ENCODE measurements around the gene CTNNA2. TPM values are rescaled to one million over a fixed set of nuclear protein-coding genes. Genes with fewer than 3 reads are reported as not detected.

CTNNA2 gene
- total RNA-seq, 4 donors from 2014 or later, result 0.19 TPM; not detected in 3

DNA sequence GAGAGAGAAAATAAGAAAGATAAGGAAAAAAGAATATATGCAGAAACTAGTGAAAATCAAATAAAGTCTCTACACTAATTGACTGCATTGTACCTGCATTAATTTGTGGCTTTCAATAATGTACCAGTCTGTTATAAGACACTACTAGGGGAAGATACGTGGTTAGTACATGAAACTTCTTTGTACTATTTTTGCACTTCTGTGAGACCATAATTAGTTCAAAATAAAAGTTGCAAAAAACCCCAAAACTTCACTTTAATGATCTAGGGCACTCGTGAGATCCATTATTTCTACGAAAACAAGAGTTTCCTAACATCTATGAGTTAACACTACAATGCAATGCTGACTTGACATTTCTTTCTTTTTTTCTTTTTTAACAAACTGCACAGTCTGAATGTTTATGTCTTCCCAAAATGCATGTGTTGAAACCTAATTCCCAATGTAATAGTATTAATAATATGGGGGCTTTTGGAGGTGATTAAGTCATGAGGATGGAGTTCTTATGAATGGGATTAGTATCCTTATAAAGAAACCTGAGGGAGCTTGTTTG is 954.5 kb downstream of the CTNNA2 start:
- TF ChIP-seq, protein P1, sequence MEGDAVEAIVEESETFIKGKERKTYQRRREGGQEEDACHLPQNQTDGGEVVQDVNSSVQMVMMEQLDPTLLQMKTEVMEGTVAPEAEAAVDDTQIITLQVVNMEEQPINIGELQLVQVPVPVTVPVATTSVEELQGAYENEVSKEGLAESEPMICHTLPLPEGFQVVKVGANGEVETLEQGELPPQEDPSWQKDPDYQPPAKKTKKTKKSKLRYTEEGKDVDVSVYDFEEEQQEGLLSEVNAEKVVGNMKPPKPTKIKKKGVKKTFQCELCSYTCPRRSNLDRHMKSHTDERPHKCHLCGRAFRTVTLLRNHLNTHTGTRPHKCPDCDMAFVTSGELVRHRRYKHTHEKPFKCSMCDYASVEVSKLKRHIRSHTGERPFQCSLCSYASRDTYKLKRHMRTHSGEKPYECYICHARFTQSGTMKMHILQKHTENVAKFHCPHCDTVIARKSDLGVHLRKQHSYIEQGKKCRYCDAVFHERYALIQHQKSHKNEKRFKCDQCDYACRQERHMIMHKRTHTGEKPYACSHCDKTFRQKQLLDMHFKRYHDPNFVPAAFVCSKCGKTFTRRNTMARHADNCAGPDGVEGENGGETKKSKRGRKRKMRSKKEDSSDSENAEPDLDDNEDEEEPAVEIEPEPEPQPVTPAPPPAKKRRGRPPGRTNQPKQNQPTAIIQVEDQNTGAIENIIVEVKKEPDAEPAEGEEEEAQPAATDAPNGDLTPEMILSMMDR (IDR thresholded peaks at IDR 0.05), result no peak
- DNase-seq (ENCODE audit: low spot score) (no peak), ATAC-seq (ENCODE audit: low FRiP score) (no peak)

DNA sequence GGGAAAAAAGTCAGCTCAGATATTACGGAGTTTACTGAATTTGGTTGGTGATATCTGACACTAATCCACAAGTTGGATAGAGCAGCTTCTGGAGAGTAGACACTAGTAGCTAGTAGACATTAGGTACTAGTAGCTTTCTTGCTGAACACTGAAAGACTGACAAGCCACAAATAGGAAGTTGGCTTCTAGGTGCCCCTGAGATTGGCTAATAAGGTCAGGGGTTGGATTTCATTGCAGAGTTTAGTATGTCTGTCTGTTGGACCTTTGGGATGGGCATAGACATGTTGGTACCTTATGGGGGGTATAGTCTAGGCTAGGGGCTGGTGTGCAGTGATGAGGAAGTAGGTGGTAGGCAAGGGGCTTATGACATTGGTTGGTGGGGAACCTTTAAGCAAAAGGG is 956.6 kb downstream of the CTNNA2 start:
- ATAC-seq (ENCODE audit: low FRiP score) (no peak), DNase-seq (ENCODE audit: low spot score) (no peak)
- TF ChIP-seq, protein P1 (IDR thresholded peaks at IDR 0.05), result no peak

DNA sequence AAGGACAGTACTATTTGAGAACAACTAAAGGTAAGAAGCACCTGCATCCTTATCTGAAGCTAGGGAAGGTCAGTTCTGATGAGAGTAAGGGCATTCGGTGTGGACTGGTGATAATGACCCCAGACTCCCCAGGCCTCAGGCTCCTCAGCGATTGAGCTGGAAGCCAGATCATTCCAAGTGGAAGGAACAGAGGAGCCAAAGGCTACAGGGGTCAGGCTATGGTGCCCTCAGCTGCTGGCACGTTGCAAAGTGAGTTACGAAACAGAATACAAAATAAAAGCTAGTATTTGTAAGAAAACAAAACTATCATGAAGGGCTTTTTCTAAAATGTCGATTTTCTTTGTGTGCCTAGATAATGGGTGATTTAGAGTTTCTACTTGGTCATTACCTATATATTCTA is 960.2 kb downstream of the CTNNA2 start:
- ATAC-seq (ENCODE audit: low FRiP score) (no peak), DNase-seq (ENCODE audit: low spot score) (no peak)
- TF ChIP-seq, protein P1 (IDR thresholded peaks at IDR 0.05), result no peak

DNA sequence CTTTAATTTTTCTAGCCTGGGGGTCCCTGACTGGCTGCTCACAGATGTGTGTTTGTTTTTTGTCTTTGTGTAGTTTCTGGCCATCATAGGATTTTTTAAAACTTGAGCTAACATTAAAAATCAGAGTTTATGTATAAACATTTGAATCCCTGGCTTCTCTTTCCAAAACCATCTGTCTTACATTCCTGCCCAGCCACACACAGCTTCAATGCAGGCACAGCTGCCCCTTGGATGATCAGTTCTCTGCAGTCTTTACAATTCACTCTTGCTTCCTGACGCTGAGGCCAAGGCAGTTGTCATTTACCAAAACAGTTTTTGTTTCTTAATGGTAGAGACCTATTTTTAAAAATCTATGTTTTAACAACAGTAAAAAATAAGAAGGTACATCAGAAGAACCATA is 960.9 kb downstream of the CTNNA2 start:
- TF ChIP-seq, protein P1 (IDR thresholded peaks at IDR 0.05), result no peak
- no peak for ATAC-seq (ENCODE audit: low FRiP score)
- no peak for DNase-seq (ENCODE audit: low spot score)

DNA sequence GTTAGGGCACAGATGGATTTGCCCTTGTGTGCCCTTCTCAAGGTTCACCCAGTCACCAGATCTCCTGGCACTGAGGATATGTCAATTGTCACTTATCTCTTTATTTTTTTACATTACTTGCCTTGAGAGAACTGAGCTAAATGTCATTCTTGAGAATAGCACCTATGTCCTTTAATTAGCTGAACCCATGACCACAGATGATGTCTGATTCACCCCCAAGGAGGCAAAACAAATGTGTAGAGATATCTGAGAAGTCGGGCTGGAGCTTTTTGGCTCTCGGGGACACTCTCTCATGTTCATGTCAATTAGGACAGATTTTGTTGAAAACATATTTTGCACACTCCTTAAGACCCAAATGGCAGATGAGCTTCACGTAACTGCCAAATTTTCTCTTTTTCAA is 963.1 kb downstream of the CTNNA2 start:
- ATAC-seq (ENCODE audit: low FRiP score) (no peak), DNase-seq (ENCODE audit: low spot score) (no peak)
- TF ChIP-seq, protein P1 (IDR thresholded peaks at IDR 0.05), result no peak

DNA sequence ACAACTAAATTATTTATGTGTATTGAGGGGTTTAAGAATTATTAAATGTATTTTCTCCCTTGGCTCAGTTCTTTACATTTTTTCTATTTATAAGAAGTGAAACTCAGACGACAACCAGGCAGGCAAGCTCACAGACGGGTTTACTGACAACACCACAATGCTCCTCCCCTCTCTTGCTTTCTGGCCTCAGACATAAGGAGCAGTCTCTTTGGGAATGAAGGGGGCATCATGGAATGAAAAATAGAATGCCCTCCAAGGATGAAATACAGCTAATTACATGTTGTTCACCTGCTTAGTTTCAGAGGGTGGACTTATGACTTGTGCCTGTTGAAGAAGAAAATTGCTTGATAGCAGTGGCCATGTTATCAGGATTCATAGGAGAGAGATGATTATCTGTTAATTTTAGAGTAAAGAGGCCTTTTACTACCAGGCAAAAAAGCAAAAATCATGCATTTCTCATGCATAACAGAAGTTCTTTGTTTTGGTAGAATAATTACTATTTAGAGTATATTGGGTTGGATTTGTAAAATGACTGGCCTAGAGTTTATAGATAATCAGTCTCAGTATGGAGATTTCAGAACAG is 963.8 kb downstream of the CTNNA2 start:
- DNase-seq (ENCODE audit: low spot score) (no peak), ATAC-seq (ENCODE audit: low FRiP score) (no peak)
- TF ChIP-seq, protein P1 (IDR thresholded peaks at IDR 0.05), result no peak

DNA sequence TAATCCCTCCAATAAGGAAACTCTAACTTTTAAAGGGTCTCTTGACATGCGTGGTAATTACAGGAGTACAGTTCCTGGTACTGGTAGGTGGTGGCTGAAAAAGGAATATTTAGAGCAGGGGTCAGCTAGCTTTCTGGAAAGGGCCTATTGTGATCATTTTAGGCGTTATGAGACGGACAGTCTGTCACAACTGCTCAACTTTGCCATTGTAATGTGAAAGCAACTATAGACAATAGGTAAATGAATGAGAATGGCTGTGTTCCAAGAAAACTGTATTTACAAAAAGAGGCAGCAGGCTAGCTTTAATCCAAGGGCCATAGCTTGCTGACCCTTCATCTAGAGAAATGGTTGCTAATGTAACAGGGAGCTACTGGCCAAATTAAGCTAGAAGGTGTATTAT is 969.4 kb downstream of the CTNNA2 start:
- ATAC-seq (ENCODE audit: low FRiP score), result no peak

More for the DNA sequence above, 969.4 kb downstream of the CTNNA2 start:
- TF ChIP-seq, protein P1 (IDR thresholded peaks at IDR 0.05), result no peak
- no peak for DNase-seq (ENCODE audit: low spot score)

Data from omental fat pad (tissue), 4 donors.